DMS53 treated with DMSO at 0.1 percent for 48 hours (cell line): Measurements from ENCODE around the gene GOLGA6L4.
"Not testable (repeated sequence)": the region's sequence is repeated elsewhere in the genome, so short reads cannot be mapped to it uniquely, and the experiment has no call there.

Experiments used
- DNase-seq: peaks from one replicate; lab custom pipeline; 2025; ENCODE audit not compliant: unreplicated experiment; lab: John Stamatoyannopoulos, UW

The GOLGA6L4 gene, protein sequence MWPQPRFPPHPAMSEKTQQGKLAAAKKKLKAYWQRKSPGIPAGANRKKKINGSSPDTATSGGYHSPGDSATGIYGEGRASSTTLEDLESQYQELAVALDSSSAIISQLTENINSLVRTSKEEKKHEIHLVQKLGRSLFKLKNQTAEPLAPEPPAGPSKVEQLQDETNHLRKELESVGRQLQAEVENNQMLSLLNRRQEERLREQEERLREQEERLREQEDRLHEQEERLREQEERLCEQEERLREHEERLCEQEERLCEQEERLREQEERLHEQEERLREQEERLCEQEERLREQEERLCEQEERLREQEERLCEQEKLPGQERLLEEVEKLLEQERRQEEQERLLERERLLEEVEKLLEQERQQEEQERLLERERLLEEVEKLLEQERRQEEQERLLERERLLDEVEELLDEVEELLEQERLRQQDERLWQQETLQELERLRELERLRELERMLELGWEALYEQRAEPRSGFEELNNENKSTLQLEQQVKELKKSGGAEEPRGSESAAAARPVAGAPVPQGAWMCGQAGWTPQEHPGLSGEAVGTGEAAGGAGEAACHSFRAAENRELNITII

DNA sequence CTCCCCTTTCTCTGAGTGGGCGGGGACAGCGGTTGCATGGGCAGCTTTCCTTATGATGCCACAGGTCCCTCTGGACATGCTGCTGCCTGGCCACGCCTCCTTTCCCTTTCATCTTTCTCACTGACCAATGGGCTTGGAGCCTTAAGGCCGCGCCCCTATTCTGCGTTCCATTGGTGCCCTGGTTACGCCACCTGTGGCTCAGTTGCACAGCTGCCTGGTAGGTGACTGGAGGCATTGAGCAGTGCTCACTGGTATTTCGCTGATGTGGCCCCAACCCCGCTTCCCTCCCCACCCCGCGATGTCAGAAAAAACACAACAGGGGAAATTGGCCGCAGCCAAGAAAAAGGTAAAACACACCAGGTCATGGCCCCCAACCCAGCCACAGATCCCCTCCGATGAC is at the start of gene GOLGA6L4:
Gene GOLGA6L4 (plus strand): TSS at position 201 of the 400 bp plus-strand sequence. CDS start 62 bp downstream, at position 263.
- not testable (repeated sequence) for DNase-seq

DNA sequence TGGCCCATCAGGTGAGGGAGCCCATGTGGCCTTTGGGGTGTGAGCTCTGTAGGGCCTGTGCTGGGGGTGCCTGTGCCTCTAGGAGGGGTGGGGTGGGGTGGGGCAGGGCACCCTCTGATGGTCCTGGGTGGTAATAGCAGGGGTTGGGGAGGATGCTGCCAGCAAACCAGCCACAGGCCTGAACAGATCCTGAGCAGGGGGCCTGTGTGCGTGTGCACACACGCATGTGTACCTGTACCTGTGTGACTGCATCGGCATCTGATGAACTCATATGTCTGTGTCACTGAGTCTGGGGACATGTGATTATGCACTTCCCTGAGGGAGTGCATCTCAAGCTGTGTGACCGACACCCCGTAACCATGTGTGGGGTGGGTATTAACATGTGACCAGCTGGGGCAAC is 42.6 kb upstream of the GOLGA6L4 start:
- DNase-seq: not testable (repeated sequence)

DNA sequence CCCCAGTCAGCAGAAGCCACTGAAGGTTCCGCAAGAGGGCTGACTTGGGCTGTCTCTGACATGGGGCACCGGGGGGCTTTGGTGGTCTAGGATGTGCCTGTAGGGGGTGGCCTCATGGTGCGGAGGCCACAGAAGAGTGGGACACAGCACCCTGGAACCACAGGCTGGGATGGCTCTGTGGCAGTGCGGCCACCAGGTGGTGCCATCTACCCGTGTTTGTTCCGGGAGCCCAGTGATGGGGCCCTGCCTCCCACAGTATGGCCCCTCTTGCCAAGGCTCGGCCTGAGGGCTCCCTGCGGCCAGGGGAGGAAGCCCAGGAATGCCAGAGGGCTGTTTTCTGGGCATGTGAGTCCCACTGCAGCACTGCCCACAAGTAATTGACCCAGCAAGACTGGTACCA is 40.0 kb upstream of the GOLGA6L4 start:
- DNase-seq: not testable (repeated sequence)

DNA sequence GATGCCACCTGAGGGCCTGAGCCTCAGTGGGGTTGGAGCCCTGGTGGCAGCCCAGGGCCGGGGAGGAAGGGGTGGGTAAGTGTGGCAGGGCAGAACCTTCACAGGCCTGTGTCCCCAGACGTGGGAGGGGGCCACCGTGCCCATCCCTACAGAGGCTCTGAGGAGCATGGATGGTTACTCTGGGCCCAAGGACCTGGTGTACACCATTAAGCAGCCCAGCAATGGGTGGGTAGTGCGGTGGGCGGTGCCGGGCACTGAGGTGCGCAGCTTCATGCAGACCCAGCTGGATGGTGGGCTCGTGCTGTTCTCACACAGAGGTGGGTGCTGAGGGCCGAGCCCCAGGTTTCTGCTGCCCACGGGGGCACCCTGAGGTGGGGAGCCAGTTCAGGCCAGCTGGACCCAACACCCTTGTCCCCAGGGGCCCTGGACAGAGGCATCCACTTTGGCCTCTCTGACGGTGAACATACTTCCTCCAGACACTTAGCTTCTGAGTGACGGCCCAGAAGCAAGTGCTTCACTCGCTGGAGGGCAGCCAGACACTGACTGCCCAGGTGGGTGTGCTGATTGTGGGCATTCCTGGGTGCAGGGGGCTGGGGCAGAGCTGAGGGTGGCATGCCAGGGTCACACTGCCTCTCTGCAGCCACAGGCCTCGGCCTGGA is 38.9 kb upstream of the GOLGA6L4 start:
- DNase-seq: not testable (repeated sequence)

DNA sequence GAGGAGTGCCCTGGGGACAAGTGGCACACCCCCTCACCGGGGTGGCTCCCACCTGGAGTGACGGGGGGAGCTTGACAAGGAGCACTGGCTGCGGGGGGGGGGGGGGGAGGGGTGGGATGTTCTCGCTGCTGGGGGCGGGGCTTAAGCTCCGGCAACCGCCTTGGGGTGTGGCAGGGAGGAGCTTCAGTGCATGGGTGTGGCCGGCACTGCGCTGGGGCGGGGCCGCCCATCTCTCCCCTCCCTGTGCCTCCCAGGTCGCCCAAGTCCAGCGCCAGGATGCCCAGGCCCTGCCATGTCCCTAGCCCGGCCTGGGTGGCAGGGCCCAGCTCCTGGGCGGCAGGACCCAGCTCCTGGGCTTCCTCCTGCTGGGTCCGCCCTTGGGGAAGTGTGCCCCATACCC is 35.7 kb upstream of the GOLGA6L4 start:
- not testable (repeated sequence) for DNase-seq

DNA sequence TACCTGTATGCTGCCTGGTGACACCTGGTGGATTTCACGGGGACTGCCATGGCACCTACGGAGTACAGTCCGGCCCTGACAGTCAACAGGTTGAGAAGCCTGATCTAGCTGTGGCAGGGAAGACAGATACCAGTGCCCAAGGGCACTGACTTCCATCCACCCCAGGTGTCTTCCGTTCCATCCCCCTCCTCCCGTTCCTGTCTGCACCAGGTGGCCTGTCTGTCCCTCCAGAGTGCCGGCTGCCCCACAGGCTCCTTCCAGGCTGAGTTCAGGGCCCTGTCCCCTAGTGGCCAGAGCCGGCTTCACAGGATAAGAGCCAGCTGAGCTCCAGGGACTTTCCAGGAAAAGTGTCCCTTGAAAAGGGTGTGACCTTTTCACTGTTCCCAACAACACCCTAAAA is 10.9 kb downstream of the GOLGA6L4 start:
- DNase-seq: not testable (repeated sequence)
